ENCODE results near the gene ADM2.

The ADM2 gene

DNA sequence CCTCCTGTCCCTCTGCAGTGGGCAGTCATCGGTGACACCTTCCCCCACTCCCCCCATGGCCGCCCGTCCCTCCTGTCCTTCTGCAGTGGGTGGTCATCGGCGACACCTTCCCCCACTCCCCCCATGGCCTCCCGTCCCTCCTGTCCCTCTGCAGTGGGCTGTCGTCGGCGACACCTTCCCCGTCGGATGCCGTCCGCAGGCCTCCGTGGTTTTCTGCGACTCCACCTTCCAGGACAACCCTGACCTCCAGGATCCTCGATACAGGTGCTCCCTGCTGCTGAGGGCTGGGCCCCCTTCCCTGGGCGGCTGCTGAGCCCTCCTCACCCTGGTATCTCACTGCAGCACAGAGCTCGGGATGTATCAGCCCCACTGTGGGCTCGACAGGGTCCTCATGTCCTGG lies 7.5 kb downstream of the ADM2 start:
- H3K9me3 ChIP-seq (ENCODE audit: low read length): no peaks in the 10 kb centered on the region
- no peak overlapping the region for H2AFZ ChIP-seq (ENCODE audit: low read depth, low read length)

DNA sequence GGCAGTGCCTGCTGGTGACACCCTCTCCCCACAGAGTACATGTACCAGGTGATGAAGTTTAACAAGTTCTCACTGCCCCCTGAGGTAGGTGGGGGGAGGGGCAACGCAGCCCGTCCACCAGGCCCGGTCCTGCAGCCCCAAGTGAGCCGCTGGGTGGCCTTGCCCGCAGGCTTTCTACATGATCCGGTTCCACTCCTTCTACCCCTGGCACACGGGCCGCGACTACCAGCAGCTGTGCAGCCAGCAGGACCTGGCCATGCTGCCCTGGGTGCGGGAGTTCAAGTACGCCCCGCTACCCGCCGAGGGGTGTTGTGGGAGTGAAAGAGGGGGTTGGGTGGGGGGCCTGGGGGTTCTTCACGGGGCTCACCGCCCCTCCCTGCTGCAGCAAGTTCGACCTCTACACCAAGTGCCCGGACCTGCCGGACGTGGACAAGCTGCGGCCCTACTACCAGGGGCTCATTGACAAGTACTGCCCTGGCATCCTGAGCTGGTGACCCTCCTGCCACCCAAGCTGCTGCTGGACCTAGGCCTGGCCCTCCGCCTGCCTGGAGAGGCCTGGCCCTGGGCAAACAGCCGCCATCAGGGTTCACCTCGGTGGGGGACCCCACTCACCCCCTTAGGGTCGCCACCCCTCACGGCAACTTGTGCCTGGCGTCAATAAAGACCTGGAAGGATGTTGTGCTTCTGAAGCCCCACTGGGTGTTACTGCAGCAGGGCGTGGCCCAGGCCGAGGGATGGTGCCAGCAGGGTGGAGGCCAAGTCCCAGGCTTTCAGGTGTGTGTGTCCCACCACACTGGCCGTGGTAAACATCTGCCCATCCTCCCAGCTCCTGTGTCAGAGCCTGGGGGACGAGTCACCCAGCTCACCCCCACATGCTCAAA lies 8.3 kb downstream of the ADM2 start:
- no peak overlapping the region for H3K4me3 ChIP-seq (ENCODE audit: low read length)
- peaks cover 13% of the 10 kb centered on the region for H3K27me3 ChIP-seq (ENCODE audit: insufficient read depth, low read length)
- no peaks in the 10 kb centered on the region for H3K36me3 ChIP-seq (ENCODE audit: insufficient read depth, low read length)
- no peaks in the 10 kb centered on the region for H3K4me1 ChIP-seq (ENCODE audit: insufficient read depth, low read length)
- no peak overlapping the region for H2AFZ ChIP-seq (ENCODE audit: low read depth, low read length)
- H3K9me3 ChIP-seq (ENCODE audit: low read length): no peaks in the 10 kb centered on the region

More for the DNA sequence above, 7.5 kb downstream of the ADM2 start:
- Histone ChIP-seq H3K4me1 (ENCODE audit: insufficient read depth, low read length) (no peaks in the 10 kb centered on the region), H3K27me3 (ENCODE audit: insufficient read depth, low read length) (peaks cover 16% of the 10 kb centered on the region), H3K36me3 (ENCODE audit: insufficient read depth, low read length) (no peaks in the 10 kb centered on the region), H3K4me3 (ENCODE audit: low read length) (no peak overlapping the region)

DNA sequence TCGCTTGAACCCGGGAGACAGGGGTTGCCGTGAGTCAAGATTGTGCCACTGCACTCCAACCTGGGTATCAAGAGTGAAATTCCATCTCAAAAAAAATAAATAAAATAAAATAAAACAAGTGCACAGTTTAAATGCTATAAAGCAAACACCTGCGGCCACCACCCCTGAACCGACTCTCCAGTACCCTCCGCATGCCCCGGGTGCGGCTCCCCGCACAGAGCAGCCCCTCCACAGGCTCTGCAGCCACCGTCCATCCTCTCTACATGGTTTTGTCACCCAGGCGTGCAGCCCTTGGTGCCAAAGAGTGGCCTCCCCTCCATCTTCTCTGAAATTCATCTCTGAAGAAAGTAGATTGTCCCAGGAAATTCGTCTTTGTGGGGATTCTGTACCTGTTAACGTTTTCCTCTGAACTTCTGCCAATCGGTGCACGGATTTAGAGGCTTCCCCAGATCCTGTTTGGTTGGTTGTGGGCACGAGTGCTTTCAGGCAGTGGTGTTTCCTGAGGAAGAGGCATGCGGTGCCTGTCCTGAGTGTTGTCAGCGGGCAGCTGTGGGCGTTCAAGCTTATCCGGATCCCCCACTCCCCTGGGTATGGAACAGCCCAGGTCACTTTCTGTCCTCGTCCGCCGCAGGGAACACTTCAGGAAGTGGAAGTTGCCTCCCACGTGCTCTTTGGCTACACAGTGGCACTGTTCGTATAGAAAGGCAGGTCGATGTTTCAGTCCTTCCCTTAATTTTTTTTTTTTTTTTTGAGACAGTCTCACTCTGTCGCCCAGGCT lies 9.4 kb downstream of the ADM2 start:
- Histone ChIP-seq H3K36me3 (ENCODE audit: insufficient read depth, low read length) (no peaks in the 10 kb centered on the region), H3K4me3 (ENCODE audit: low read length) (no peak overlapping the region), H3K4me1 (ENCODE audit: insufficient read depth, low read length) (no peaks in the 10 kb centered on the region), H2AFZ (ENCODE audit: low read depth, low read length) (no peak overlapping the region), H3K27me3 (ENCODE audit: insufficient read depth, low read length) (peaks cover 11% of the 10 kb centered on the region), H3K9me3 (ENCODE audit: low read length) (no peaks in the 10 kb centered on the region)

DNA sequence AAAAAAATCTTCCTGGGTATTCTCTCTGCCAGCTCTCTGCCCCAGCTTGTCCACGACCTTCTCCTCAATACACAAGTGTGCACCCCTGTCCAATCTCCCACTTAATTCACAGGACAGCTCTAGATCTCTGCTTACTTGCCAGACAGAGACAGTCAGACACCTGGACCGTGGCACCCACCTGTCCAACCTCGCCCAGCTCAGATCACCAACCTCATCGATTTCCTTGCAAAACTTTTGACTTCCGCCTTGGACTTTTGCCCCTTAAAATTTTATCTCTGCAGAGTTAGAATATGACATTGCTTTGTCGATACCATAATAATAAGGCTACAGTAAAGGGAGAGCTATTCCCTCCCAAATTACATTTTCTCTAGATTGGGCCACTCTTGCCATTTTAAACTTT lies 15.8 kb downstream of the ADM2 start:
- Histone ChIP-seq H3K36me3 (ENCODE audit: insufficient read depth, low read length) (no peaks in the 10 kb centered on the region), H3K27me3 (ENCODE audit: insufficient read depth, low read length) (no peaks in the 10 kb centered on the region), H3K4me3 (ENCODE audit: low read length) (no peak overlapping the region), H2AFZ (ENCODE audit: low read depth, low read length) (no peak overlapping the region), H3K4me1 (ENCODE audit: insufficient read depth, low read length) (no peaks in the 10 kb centered on the region), H3K9me3 (ENCODE audit: low read length) (no peaks in the 10 kb centered on the region)

DNA sequence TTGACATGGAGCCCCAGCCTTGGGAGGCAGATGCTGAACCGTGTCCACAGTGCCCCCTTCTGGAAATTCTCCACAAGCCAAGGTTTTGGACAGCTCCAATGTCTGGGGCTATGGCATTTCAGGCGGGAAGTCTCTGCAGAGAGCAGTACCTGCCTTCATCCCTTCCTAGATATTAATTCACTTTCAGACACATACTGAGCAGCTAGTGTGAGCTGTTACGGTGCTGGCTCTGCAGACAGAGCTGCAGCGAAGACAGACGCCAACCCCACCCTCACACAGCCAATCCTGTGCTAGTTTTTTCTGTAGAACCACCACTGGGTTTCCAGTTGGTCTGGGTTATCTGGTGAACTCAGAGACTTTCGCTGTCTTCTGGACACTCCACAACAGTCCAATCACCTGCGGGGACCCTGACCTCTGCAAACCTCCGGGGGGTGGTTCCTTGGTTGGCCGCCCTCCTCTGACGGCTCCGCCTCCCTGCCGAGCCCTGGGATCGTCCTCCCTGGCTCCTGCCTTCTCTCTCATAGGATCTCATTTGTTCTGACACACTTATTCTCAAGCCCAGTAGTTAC lies 17.1 kb downstream of the ADM2 start:
- no peak overlapping the region for H3K4me3 ChIP-seq (ENCODE audit: low read length)
- no peaks in the 10 kb centered on the region for H3K9me3 ChIP-seq (ENCODE audit: low read length)
- no peaks in the 10 kb centered on the region for H3K4me1 ChIP-seq (ENCODE audit: insufficient read depth, low read length)
- no peaks in the 10 kb centered on the region for H3K27me3 ChIP-seq (ENCODE audit: insufficient read depth, low read length)
- no peak overlapping the region for H2AFZ ChIP-seq (ENCODE audit: low read depth, low read length)
- H3K36me3 ChIP-seq (ENCODE audit: insufficient read depth, low read length): peaks cover 12% of the 10 kb centered on the region

DNA sequence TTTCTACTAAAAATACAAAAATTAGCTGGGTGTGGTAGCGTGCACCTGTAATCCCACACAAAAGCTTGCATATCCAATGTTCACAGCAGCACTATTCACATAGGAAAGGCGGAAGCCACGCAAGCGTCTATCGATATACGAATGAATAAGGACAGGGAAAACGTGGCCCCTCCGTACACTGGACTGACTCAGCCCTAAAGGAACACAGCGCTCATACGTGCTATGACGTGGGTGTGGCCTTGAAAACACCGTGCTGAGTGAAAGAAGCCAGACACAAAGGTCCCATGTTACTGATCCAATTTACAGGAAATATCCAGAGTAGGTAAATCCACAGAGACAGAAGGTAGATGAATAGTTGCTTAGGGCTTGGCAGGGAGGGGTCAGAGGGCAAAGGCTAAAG lies 19.1 kb downstream of the ADM2 start:
- H3K4me1 ChIP-seq (ENCODE audit: insufficient read depth, low read length): no peaks in the 10 kb centered on the region
- H3K4me3 ChIP-seq (ENCODE audit: low read length): no peak overlapping the region
- no peaks in the 10 kb centered on the region for H3K27me3 ChIP-seq (ENCODE audit: insufficient read depth, low read length)
- H2AFZ ChIP-seq (ENCODE audit: low read depth, low read length): no peak overlapping the region
- peaks cover 23% of the 10 kb centered on the region for H3K36me3 ChIP-seq (ENCODE audit: insufficient read depth, low read length)
- H3K9me3 ChIP-seq (ENCODE audit: low read length): no peaks in the 10 kb centered on the region

DNA sequence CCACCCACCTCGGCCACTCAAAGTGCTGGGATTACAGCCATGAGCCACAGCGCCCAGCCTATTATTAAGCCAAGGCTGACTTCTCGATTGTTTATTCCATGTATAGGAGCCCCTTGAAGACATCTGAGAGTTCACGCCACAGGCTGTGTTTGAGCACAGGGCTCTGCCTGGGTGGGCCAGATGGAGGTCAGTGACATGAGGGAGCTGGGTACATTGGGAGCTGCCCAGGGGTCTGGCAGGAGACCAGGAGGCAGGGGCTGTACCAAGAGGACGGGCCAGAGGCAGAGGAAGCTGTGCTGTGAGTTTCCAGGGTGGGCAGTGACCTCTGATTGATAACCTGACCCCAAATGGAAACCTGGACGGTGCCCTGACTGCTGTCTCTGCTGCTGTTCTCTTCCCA lies 20.8 kb downstream of the ADM2 start:
- peaks cover 31% of the 10 kb centered on the region for H3K36me3 ChIP-seq (ENCODE audit: insufficient read depth, low read length)
- H3K27me3 ChIP-seq (ENCODE audit: insufficient read depth, low read length): no peaks in the 10 kb centered on the region

DNA sequence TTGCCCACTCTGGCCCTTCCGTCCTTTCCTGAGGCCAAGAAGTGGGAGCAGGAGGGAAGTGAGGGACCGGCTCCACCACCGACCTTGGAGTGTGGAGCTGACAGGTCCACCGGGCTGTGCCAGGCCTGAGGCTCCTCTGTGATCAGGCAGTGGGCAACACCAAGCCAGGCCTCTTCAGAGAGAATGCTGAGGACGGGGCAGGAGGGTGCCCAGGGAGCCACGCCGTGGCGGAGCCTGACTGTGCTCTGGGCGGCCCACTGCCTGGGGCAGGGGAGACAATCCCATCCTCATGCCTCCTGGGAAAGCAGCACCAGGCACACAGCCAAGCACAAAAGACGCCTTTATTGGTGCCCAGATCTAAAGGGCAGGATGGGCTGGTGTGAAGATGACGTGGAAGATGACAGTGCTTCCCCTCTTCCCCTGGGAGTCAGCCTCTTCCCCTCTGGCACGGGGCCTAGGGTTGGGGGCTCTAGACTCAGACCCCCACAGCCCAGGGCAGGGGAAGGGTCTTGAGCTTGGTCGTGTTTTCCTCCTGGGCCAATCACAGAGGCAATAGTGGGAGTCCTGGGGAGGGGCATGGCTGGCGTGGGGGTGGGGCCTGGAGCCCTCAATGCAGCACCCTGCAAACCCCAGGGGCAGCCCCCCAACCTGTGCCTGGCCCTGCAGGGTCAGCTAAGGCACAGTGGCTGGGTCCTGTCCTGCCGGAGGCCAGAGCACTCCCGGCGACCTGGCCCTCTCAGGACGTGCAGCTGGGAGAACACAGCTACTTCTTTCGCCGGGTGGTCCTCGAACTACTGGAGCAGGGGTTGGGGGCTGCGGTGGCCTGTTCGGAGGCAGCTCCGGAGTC lies 21.5 kb downstream of the ADM2 start:
- H3K4me3 ChIP-seq (ENCODE audit: low read length): no peak overlapping the region
- H3K36me3 ChIP-seq (ENCODE audit: insufficient read depth, low read length): peaks cover 31% of the 10 kb centered on the region
- no peaks in the 10 kb centered on the region for H3K9me3 ChIP-seq (ENCODE audit: low read length)
- no peak overlapping the region for H2AFZ ChIP-seq (ENCODE audit: low read depth, low read length)
- H3K4me1 ChIP-seq (ENCODE audit: insufficient read depth, low read length): peaks cover 9% of the 10 kb centered on the region
- no peaks in the 10 kb centered on the region for H3K27me3 ChIP-seq (ENCODE audit: insufficient read depth, low read length)

More for the DNA sequence above, 20.8 kb downstream of the ADM2 start:
- no peak overlapping the region for H3K4me3 ChIP-seq (ENCODE audit: low read length)
- H2AFZ ChIP-seq (ENCODE audit: low read depth, low read length): no peak overlapping the region
- H3K4me1 ChIP-seq (ENCODE audit: insufficient read depth, low read length): peaks cover 9% of the 10 kb centered on the region
- H3K9me3 ChIP-seq (ENCODE audit: low read length): no peaks in the 10 kb centered on the region

DNA sequence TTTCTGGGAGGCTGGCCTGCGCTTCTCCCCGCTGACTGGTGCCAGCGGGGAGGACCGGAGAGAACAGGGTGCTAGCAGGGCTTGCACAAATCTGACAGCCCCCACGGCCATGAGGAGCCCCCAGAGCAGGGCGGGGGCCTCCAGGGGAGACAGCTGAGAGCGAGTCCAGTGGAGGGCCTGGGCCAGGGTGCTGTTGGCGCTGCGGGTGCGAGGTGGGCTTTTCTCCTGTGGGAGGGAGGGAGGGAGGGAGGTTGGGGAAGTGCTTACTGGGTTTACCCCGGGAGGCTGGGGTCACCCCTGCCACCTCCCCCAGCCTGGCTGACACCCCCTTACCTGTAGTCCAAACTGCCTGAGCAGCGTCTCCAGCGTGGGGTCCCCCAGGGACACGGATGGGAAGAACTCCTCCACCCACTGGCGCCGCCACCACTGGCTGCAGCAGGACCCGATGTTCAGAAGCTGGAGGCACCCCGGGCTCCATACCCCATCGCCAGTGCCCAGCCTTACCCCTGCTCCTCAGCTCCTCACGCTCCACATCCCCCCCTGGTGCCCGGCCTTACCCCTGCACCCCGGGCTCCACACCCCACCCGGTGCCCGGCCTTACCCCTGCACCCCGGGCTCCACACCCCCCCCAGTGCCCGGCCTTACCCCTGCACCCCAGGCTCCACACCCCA lies 22.3 kb downstream of the ADM2 start:
- no peak overlapping the region for H3K4me3 ChIP-seq (ENCODE audit: low read length)
- H2AFZ ChIP-seq (ENCODE audit: low read depth, low read length): no peak overlapping the region
- H3K4me1 ChIP-seq (ENCODE audit: insufficient read depth, low read length): peaks cover 11% of the 10 kb centered on the region
- no peaks in the 10 kb centered on the region for H3K9me3 ChIP-seq (ENCODE audit: low read length)
- H3K36me3 ChIP-seq (ENCODE audit: insufficient read depth, low read length): peaks cover 31% of the 10 kb centered on the region
- no peaks in the 10 kb centered on the region for H3K27me3 ChIP-seq (ENCODE audit: insufficient read depth, low read length)

DNA sequence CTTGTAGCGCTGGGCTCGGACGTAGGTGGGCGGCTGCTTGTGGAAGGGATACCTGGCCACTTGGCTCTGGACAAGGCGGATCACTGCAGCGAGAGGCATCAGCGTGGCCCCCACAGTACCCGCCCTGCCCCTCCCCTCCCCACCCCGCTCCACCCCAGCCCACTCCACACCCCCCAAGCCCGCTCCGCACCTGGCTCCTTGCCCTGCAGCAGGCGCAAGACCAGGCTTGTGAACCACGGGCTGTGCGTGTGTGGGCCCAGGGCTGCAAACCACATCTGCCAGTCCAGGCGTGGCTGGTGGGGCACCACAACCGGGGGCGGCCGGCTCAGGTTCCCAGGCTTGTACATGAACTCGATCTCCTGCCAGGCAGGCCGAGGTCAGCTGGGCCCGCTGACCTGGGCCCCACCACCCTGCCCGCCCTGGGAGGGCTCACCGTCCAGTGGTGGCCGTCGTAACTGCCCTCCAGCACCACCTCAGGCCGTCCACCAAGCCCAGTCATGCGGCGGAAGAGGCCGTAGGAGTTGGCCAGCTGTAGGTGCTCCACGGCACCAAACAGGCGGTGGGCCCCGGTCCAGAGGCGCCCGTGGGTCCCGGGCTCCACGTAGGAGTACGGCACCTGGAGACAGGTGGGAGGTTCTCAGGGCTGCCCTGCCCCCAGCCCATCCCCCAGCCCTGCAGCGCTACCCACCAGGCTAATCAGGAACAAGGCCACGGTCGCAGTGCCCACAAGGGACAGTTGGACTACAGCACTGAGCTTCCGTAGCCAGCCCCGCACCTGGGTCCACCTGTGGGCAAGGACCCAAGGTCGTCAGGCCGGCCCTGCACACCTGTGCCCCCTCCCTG lies 23.2 kb downstream of the ADM2 start:
- Histone ChIP-seq H3K4me1 (ENCODE audit: insufficient read depth, low read length) (peaks cover 21% of the 10 kb centered on the region), H3K4me3 (ENCODE audit: low read length) (no peak overlapping the region), H3K9me3 (ENCODE audit: low read length) (no peaks in the 10 kb centered on the region), H3K27me3 (ENCODE audit: insufficient read depth, low read length) (no peaks in the 10 kb centered on the region), H2AFZ (ENCODE audit: low read depth, low read length) (no peak overlapping the region), H3K36me3 (ENCODE audit: insufficient read depth, low read length) (peaks cover 31% of the 10 kb centered on the region)

DNA sequence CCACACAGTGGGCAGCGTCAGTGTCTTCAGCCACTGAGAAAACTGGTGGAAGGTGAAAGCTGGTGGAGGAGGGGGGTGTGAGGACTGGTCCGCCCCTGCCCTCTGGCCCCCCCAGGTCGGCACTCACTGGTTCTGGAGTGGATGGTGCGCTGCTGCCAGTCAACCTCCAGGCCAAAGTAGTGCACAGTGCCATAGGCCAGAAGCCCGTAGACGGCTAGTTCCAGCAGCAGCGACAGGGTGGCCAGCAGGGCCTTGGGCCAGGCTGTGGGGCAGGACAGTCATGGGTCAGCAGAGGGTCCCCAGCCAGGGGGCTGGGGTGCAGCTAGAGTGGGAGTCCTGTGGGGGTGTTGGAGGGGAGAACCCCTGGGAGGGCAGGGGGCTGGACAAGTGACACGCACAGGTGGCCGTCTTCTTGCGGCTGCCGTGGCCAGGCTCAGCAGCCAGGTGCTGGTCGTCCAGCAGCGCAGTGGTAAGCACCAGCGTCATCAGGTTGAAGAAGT lies 24.0 kb downstream of the ADM2 start:
- no peak overlapping the region for H2AFZ ChIP-seq (ENCODE audit: low read depth, low read length)
- peaks cover 34% of the 10 kb centered on the region for H3K36me3 ChIP-seq (ENCODE audit: insufficient read depth, low read length)
- H3K4me3 ChIP-seq (ENCODE audit: low read length): no peak overlapping the region
- no peaks in the 10 kb centered on the region for H3K27me3 ChIP-seq (ENCODE audit: insufficient read depth, low read length)
- H3K9me3 ChIP-seq (ENCODE audit: low read length): no peaks in the 10 kb centered on the region
- H3K4me1 ChIP-seq (ENCODE audit: insufficient read depth, low read length): peaks cover 21% of the 10 kb centered on the region
